Activated effector memory CD4-positive, alpha-beta T cell treated with Interleukin-2 at 50 U/mL for 16 hours (primary cell): Measurements from ENCODE around the gene SOX2.
"Not testable (repeated sequence)": the region's sequence is repeated elsewhere in the genome, so short reads cannot be mapped to it uniquely, and the experiment has no call there.

Experiments
- DNase-seq: peaks from one replicate; pipeline ENCODE4 v3.0.0-alpha.2; 2020

Gene SOX2

DNA sequence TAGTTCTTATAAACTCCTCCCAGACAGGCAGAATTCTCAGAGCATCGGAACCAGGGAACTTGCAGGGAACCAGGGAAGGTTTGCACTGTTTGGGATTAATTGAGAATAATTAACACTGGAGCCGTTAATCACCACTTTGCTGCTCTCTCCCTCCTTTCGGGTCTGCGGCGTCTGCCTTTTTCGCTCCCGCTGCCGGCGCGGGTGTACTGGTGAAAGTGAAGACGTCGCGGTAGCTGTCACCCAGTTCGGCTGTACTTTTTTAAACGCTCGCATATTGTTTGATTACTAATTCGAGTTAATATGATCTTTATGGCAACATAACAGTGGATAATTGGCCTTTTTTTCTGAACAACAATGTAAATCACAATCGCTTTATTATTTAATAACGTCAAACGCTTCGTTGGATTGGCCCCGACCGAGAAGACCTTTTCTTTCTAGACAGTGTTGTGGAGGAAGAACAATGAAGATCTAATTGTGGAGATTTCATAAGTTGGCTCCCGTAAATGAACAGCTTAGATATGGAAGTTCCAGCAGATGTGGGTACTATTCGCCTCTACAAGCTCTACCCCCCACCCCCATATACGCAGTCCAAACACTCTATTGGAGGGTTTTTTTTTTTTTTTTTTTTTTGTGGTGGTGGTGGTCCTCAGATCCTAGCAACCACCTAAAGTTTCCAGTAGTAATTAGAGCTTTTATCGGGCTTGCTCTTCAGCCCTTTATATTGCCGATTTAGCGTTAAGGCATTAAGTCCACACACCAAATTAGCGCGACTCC lies 12.7 kb downstream of the SOX2 start:
- no peak for DNase-seq

DNA sequence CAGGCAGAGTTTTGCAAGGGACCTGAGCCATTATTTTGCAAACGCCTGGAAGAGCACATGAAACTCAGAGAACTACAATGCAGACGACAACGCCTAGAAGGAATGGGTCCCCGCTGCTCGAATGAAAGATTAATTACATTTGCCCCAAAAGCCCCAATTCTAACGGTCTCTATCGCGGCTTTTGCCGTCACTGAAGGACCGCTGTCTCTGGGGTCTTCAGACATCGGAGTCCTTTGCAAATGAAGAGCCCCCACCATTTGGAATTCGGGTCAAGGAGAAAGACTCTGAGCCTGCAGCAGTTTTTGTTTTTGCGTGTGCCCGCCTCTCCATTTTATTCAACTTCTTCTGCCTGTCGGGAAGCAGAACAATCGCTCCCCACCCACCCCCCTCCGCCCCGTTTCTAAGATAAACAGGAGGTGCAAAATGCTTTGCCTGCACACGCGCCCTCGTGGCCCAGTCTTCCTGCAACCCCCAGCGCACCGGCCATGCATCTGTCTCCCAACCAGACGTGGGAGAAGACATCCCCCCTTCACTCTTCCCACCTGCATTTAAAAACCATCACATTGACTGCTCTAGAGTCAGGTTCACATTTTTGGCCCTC lies 13.5 kb downstream of the SOX2 start:
- no peak for DNase-seq

GRCh38 chr3:181725830-181726229 lies 14.1 kb downstream of the SOX2 start:
- DNase-seq, result no peak

GRCh38 chr3:181726351-181727330 lies 14.9 kb downstream of the SOX2 start:
- no peak for DNase-seq

DNA sequence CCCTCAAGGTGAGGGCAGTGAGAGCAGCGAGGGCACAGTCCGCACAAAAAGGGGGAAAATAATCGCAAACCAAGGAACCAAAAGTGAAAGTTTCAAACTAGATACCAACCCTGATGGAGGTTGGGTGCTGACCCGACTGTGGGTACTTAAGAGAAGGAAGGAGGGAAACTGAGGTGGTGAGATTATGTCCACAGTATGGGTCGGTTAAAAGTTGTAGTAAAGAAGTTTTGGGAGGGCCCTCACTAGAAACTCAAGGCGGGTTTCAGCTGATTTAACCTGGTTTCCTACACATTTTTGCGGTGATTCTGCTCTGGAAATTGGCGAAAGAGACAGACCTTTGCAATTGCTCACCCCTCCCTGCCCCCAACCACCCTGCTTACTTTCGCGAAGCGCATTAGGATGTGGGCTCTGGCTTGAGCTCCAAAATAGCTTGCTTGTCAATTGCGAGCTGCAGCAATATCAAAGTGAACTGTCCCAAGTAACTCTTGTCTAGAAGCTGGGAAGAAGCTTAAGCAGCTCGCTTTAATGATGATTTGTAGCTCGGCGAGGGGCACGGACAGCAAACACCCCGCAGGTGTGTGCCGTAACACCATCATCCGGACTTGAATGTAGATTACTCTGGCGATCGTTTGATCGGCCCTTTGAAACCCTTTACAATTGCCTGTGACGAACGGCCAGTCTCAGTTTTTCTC lies 15.8 kb downstream of the SOX2 start:
- DNase-seq, result no peak

- no peak for DNase-seq
These were observed 17.0 kb downstream of the SOX2 start for GRCh38 chr3:181728470-181729340.

- DNase-seq, result no peak
These were observed 17.7 kb downstream of the SOX2 start for GRCh38 chr3:181729341-181729869.

DNA sequence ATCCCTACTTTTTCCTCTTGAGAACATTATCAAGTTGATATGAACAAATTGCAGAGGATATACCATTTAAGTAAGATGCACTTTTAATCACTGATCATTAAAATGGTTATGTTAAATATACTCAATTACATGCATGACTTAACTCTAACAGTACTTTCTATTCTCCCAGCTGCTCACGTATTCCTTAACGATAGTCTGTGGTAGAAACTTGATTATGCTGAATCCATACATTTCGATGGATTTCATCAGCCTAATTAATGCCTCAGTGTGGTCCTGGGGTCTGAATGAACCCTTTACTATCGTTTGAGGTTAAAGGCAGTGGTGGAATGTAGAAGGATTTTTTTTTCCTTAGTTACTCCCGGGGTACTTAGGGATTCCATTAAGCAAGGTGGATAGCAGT lies 18.6 kb downstream of the SOX2 start:
- DNase-seq, result no peak

- DNase-seq, result no peak
These were observed 19.2 kb downstream of the SOX2 start for GRCh38 chr3:181730934-181731333.

DNA sequence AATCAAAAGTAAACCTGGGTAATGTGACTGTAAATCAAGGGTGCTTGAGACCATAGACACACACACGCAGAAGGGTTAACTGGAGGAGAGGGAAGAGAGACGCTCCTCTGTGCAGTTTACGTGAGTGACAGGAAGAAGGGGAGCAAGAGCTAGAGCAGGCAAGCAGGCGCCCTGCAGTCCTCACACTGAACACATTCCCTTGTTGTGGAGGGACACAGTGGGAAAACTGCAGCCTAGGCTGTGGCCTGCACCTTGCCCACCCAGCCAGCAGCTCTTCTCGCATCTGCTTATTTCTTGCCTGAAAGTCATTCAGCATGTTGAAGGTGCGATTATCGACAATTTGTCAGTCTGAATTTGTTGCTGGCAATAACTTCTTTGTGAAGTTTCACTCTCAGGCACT lies 24.2 kb downstream of the SOX2 start:
- no peak for DNase-seq

GRCh38 chr3:181738551-181738950 lies 26.8 kb downstream of the SOX2 start:
- DNase-seq, result no peak

DNA sequence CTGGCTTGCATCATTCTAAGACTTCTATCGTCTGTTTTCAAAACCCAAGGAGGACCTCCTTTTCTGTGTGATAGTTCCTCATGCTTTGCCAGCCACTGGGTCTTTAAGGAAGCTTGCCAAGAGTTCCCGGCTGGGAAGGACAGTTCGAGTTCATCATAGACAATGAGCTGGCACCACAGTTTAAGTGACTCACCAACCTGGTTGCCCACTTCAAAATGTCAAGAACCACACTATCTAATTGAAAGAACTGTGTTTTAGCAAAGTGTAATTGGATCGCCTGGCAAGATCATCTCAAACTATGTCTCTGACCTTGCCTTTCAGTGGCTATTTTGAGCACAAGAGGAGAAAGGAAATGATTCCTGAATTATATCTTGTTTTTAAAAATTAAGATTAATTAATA lies 27.9 kb downstream of the SOX2 start:
- no peak for DNase-seq

DNA sequence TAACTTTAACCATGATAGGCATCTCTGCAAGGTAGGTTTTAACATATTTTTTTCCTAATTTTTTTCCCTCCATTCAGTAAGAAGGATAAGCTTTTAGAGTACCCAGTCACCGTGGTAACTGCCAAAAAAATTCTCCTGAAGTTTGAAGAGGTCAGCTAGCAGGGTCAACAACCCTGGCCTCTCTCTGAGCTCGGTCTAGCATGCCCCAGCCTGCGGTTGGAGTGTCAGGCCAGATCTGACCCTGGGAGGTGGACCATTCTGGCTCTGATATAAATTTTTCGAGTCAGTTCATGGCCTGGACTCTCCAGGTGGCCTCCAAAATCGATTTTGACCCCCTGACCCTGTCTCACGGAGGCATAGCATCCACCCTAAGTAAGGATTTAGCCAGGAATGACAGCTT lies 29.7 kb downstream of the SOX2 start:
- DNase-seq, result no peak

GRCh38 chr3:181752202-181752671 lies 40.5 kb downstream of the SOX2 start:
- no peak for DNase-seq

DNA sequence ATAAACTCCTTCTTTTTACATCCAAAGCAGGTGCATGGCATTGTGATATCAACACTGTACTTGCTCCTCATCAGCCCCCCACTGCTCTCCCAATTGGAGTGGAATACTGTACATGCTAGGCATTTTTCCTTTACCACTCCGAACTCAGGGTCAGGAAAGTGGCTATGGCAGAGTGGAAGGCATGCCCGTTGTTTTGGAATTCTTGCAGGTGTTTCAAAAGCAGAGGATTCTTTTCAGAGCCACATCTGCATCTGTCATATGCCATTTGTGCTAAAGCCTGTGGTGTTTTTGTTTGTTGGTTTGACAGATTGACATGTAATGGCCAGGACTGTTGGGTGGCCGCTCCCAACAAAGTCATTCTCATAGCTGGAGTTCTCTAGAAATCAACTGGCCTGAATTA lies 41.7 kb downstream of the SOX2 start:
- DNase-seq, result no peak

DNA sequence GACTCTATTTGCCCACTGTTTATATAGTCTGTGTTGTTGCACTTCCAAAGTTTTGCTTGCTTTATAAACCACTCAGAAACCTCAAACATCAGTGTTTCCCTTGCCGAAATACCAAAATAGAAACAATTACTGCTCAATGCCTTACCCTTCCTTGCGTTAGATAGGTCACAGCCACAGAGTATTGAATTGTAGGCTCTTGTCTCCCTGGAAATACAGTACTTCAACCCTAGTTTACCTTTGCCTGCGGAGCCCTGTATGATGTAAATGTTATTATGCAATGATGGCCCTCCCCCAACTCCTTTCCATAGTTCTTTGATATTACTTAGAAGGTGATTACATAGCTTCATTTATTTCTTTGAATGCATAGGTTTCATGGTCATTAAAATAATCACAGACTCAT lies 44.2 kb downstream of the SOX2 start:
- no peak for DNase-seq

DNA sequence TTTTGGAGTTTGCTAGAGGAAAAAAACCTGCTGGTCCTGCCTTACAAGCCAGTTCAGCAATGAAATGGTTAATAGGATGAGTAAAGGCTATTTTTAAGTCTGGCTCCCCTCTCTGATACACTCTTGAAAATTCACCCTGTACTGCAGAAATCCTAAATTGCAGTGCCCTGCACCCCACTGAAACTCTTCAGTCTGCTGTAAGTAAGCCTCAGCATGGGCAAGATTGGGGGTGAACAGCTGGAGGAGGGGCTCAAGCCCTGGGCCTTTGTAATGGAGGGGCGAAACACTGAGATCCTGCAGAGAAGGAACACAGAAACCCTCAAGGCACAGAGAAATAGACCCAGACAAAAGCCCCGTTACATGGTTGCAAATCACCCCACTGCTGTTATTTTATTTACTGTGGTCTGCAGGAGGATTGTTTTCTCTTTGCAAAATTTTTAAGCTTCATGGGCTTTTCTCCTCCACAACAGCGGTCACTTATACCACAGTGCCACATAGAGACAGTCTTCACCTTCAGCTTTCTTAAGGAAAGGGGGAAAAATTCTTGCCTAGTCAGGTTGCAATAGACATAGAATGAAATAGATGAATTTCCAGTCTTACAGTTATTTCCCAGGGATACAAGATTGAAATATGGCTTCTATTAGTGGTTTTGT lies 45.0 kb downstream of the SOX2 start:
- DNase-seq, result no peak

GRCh38 chr3:181757694-181758306 lies 46.1 kb downstream of the SOX2 start:
- no peak for DNase-seq

- DNase-seq, result no peak
These were observed 50.2 kb downstream of the SOX2 start for GRCh38 chr3:181761906-181762305.

- DNase-seq, result not testable (repeated sequence)
These were observed 52.3 kb downstream of the SOX2 start for GRCh38 chr3:181764033-181764432.
